ENCODE data around the gene BSN.

BSN gene

DNA sequence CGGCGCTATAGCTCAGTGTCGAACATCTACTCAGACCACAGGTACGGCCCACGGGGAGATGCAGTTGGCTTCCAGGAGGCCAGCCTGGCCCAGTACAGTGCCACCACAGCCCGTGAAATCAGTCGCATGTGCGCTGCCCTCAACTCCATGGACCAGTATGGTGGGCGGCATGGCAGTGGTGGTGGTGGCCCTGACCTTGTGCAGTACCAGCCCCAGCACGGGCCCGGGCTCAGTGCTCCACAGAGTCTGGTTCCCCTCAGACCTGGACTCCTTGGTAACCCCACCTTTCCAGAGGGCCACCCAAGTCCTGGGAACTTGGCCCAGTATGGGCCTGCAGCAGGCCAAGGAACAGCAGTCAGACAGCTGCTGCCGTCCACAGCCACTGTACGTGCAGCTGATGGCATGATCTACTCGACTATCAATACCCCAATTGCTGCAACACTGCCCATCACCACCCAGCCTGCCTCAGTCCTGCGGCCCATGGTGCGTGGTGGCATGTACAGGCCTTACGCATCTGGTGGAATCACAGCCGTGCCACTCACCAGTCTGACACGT, 101.5 kb downstream of the BSN start:
- H3K4me3 ChIP-seq (replicated peaks; ENCODE audit: low read depth, low read length) = no peak overlapping the region
- DNase-seq (ENCODE audit: extremely low read depth, low read depth) = no peak

DNA sequence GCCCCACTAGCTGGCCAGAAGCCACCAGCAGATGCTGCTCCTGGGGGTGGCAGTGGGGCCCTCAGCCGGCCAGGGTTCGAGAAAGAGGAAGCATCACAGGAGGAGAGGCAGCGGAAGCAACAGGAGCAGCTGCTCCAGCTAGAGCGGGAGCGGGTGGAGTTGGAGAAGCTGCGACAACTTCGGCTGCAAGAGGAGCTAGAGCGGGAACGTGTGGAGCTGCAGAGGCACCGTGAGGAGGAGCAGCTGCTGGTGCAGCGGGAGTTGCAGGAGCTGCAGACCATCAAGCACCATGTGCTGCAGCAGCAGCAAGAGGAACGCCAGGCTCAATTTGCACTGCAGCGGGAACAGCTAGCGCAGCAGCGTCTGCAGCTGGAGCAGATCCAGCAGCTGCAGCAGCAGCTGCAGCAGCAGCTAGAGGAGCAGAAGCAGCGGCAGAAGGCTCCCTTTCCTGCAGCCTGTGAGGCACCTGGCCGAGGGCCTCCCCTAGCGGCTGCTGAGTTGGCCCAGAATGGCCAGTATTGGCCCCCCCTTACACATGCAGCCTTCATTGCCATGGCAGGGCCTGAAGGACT, 102.3 kb downstream of the BSN start:
- no peak for DNase-seq (ENCODE audit: extremely low read depth, low read depth)
- H3K4me3 ChIP-seq (replicated peaks; ENCODE audit: low read depth, low read length) = no peak overlapping the region
- TF ChIP-seq, protein P1, sequence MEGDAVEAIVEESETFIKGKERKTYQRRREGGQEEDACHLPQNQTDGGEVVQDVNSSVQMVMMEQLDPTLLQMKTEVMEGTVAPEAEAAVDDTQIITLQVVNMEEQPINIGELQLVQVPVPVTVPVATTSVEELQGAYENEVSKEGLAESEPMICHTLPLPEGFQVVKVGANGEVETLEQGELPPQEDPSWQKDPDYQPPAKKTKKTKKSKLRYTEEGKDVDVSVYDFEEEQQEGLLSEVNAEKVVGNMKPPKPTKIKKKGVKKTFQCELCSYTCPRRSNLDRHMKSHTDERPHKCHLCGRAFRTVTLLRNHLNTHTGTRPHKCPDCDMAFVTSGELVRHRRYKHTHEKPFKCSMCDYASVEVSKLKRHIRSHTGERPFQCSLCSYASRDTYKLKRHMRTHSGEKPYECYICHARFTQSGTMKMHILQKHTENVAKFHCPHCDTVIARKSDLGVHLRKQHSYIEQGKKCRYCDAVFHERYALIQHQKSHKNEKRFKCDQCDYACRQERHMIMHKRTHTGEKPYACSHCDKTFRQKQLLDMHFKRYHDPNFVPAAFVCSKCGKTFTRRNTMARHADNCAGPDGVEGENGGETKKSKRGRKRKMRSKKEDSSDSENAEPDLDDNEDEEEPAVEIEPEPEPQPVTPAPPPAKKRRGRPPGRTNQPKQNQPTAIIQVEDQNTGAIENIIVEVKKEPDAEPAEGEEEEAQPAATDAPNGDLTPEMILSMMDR (IDR thresholded peaks at IDR 0.05; ENCODE audit: low read depth, low read length, missing control alignments) = no peak

More for the DNA sequence above, 101.5 kb downstream of the BSN start:
- TF ChIP-seq, protein P1 (IDR thresholded peaks at IDR 0.05; ENCODE audit: low read depth, low read length, missing control alignments) = no peak

DNA sequence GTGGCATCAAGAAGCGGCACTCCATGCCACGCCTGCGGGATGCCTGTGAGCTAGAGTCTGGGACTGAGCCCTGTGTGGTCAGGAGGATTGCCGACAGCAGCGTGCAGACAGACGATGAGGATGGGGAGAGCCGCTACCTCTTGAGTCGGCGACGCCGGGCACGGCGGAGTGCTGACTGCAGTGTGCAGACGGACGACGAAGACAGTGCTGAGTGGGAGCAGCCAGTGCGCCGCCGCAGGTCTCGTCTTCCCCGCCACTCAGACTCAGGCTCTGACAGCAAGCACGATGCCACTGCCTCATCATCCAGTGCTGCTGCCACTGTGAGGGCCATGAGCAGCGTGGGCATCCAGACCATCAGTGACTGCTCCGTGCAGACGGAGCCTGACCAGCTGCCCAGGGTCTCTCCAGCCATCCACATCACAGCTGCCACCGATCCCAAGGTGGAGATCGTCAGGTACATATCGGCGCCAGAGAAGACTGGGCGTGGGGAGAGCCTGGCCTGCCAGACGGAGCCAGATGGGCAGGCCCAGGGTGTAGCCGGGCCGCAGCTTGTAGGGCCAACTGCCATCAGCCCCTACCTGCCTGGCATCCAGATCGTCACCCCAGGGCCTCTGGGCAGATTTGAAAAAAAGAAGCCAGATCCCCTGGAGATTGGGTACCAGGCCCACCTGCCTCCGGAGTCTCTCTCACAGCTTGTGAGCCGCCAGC, 103.1 kb downstream of the BSN start:
- no peak for DNase-seq (ENCODE audit: extremely low read depth, low read depth)
- TF ChIP-seq, protein P1 (IDR thresholded peaks at IDR 0.05; ENCODE audit: low read depth, low read length, missing control alignments) = no peak
- H3K4me3 ChIP-seq (replicated peaks; ENCODE audit: low read depth, low read length) = no peak overlapping the region

DNA sequence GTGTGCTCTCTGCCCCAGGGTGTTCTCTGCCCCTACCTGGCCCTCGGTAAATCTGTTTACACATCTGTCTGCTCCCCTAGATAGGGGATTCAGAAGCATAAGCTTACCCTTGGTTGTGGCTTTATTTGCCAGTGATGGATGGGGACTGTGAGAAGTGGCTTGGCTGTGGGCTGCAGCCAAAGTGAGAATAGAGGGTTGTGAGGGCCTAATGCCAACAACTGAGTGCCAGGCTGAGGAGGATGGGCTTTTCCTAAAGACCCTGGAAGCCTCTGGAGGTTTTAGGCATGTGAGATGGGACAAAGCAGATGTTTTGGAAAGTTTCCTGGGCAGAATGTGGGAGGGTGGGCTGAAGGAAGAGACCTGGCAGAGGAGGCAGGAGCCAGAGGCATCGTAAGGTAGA, 104.4 kb downstream of the BSN start:
- DNase-seq (ENCODE audit: extremely low read depth, low read depth) = no peak
- TF ChIP-seq, protein P1 (IDR thresholded peaks at IDR 0.05; ENCODE audit: low read depth, low read length, missing control alignments) = no peak
- no peak overlapping the region for H3K4me3 ChIP-seq (replicated peaks; ENCODE audit: low read depth, low read length)

DNA sequence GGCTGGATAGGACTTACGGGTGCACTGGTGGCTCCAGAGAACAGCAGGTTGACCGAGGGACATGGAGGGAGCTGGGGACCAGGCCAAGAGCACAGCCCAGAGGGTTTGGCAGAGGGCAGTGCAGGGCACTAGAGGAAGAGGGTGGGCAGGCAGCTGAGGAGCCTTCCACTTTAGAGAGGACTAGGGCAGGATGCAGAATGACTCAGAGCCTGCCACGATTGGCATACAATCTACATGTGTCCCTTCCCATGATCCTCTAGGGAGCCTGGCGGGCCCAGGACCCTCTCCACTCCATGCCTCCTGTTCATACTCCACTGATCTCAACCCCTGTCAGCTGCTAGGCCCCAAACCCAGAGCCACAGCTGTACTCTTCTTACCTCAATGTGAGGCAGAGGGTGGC, 105.5 kb downstream of the BSN start:
- H3K4me3 ChIP-seq (replicated peaks; ENCODE audit: low read depth, low read length) = no peak overlapping the region
- DNase-seq (ENCODE audit: extremely low read depth, low read depth) = no peak
- TF ChIP-seq, protein P1 (IDR thresholded peaks at IDR 0.05; ENCODE audit: low read depth, low read length, missing control alignments) = no peak

DNA sequence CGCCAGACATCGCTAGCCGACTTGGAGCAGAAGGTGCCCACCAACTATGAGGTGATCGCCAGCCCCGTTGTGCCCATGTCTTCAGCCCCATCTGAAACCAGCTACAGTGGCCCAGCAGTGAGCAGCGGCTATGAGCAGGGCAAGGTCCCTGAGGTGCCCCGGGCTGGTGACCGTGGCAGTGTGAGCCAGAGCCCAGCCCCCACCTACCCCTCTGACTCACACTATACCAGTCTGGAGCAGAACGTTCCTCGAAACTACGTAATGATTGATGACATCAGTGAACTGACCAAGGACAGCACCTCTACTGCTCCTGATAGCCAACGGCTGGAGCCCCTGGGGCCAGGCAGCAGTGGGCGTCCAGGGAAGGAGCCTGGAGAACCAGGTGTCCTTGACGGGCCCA, 107.0 kb downstream of the BSN start:
- no peak for DNase-seq (ENCODE audit: extremely low read depth, low read depth)
- TF ChIP-seq, protein P1 (IDR thresholded peaks at IDR 0.05; ENCODE audit: low read depth, low read length, missing control alignments) = no peak

More for the DNA sequence above, 107.0 kb downstream of the BSN start:
- no peak overlapping the region for H3K4me3 ChIP-seq (replicated peaks; ENCODE audit: low read depth, low read length)
